C4-2B (cell line): ENCODE data around the gene STAT4.

Experiments
- H3K27ac ChIP-seq: fragments of 450-650 bp; 2 replicates; pipeline ENCODE4 v1.5.1; 2017
- CTCF ChIP-seq: fragments of 450-650 bp; conservative IDR thresholded peaks from 2 replicates; pipeline ENCODE4 v1.5.1; 2017; ENCODE audit warnings: mild to moderate bottlenecking
- ZFX ChIP-seq: fragments of 450-650 bp; IDR thresholded peaks from 2 replicates; pipeline ENCODE4 v1.6.1; 2017

The STAT4 gene

GRCh38 chr2:191015831-191016230 is 135.0 kb downstream of the STAT4 start:
- no peak overlapping the region for H3K27ac ChIP-seq
- TF ChIP-seq CTCF: no peak
- no peak for TF ChIP-seq ZFX

GRCh38 chr2:191015239-191015638 is 135.6 kb downstream of the STAT4 start:
- no peak overlapping the region for H3K27ac ChIP-seq

GRCh38 chr2:191014653-191015020 is 136.2 kb downstream of the STAT4 start:
- TF ChIP-seq CTCF (no peak), ZFX (no peak)
- peak overlapping the region; percentile 90 for H3K27ac ChIP-seq

More at GRCh38 chr2:191015239-191015638, 135.6 kb downstream of the STAT4 start:
- no peak for TF ChIP-seq CTCF
- TF ChIP-seq ZFX: no peak

GRCh38 chr2:191013932-191014652 is 136.7 kb downstream of the STAT4 start, which contains the start of gene STAT1:
STAT1 (minus strand) TSS chr2:191014171; CDS start chr2:191010003, 4,168 bp downstream.
- H3K27ac ChIP-seq: peak within 1 kb of the TSS; percentile 90
- TF ChIP-seq ZFX (no peak), CTCF (no peak)

- TF ChIP-seq ZFX (no peak), CTCF (0 out of 2 replicates have a peak, but pooled peaks have one; percentile 9)
- H3K27ac ChIP-seq: peak overlapping the region; percentile 90
These were observed 137.2 kb downstream of the STAT4 start for GRCh38 chr2:191013682-191013931.

- no peak for TF ChIP-seq CTCF
- TF ChIP-seq ZFX: no peak
- peak overlapping the region; percentile 90 for H3K27ac ChIP-seq
These were observed 137.7 kb downstream of the STAT4 start for GRCh38 chr2:191012845-191013681.

- no peak overlapping the region for H3K27ac ChIP-seq
- TF ChIP-seq ZFX (no peak), CTCF (no peak)
These were observed 138.4 kb downstream of the STAT4 start for GRCh38 chr2:191012346-191012745.
